VCaP (cell line): ENCODE results near the gene TOPAZ1.

ENCODE experiments used
- H3K27ac ChIP-seq: fragments of 450-650 bp; 2 replicates; pipeline ENCODE4 v1.5.1; 2017
- CTCF ChIP-seq: fragments of 450-650 bp; conservative IDR thresholded peaks from 2 replicates; pipeline ENCODE4 v1.5.1; 2017; ENCODE audit warnings: mild to moderate bottlenecking, moderate library complexity

The TOPAZ1 gene

GRCh38 chr3:44297255-44297654 lies 55.6 kb downstream of the TOPAZ1 start:
- H3K27ac ChIP-seq: no peak overlapping the region
- no peak for TF ChIP-seq CTCF

- TF ChIP-seq CTCF: no peak
- H3K27ac ChIP-seq: no peak overlapping the region
Observed at GRCh38 chr3:44301746-44302145, 60.1 kb downstream of the TOPAZ1 start.

GRCh38 chr3:44309500-44309899 lies 67.8 kb downstream of the TOPAZ1 start:
- H3K27ac ChIP-seq: no peak overlapping the region
- TF ChIP-seq CTCF: no peak

- H3K27ac ChIP-seq: no peak overlapping the region
- peak; percentile 24; the same call in 1 of the 2 replicates for TF ChIP-seq CTCF
Observed at GRCh38 chr3:44318891-44319311, 77.2 kb downstream of the TOPAZ1 start.

GRCh38 chr3:44321335-44321734 lies 79.6 kb downstream of the TOPAZ1 start:
- peak overlapping the region; percentile 51 for H3K27ac ChIP-seq
- TF ChIP-seq CTCF: no peak

GRCh38 chr3:44323341-44323955 lies 81.8 kb downstream of the TOPAZ1 start:
- peak; percentile 94 for TF ChIP-seq CTCF
- H3K27ac ChIP-seq: peak overlapping the region; percentile 11; the same call in 1 of the 2 replicates

GRCh38 chr3:44324584-44324983 lies 82.9 kb downstream of the TOPAZ1 start:
- TF ChIP-seq CTCF: no peak
- no peak overlapping the region for H3K27ac ChIP-seq
